Cardiac septum (tissue), 1 donor: Measurements from ENCODE around the gene PHC2. TPM values are rescaled to one million over a fixed set of nuclear protein-coding genes. Genes with fewer than 3 reads are reported as not detected.

ENCODE experiments used
- DNase-seq: peaks from one replicate; pipeline ENCODE4 v3.0.0-alpha.2; 2020; ENCODE audit warnings: low spot score
- intact Hi-C: fragments of 100-400 bp; cut with DNase I; formaldehyde crosslinking; loops from one replicate; pipeline ENCODE4 v1.14.0; 2022
- total RNA-seq: library from RNA; stranded (reverse); fragmentation: NEBNext Ultra II Directional; extraction: Animal tissue kit (Norgen Biotek cat#: 25700); gene quantifications from one replicate; pipeline ENCODE4 v1.2.1, GENCODE V29; 2021
- donor health status: DM: no; HTN: no; CAD: no.

Gene PHC2
- total RNA-seq, 1 donor from 2014 or later, result 101 TPM

- no peak for DNase-seq
- intact Hi-C loops, result loop anchor here (10.0 kb wide), 1 partner anchor 231 kb away; no protein-coding TSS in a partner anchor
These were observed 87.4 kb downstream of the PHC2 start for GRCh38 chr1:33343539-33343938.

GRCh38 chr1:33342041-33342723 is 88.7 kb downstream of the PHC2 start:
- DNase-seq, result no peak
- intact Hi-C loops, result loop anchor here (10.0 kb wide), 1 partner anchor 233 kb away; no protein-coding TSS in a partner anchor

GRCh38 chr1:33341190-33341589 is 89.7 kb downstream of the PHC2 start:
- intact Hi-C loops, result loop anchor here (10.0 kb wide), 1 partner anchor 234 kb away; no protein-coding TSS in a partner anchor
- DNase-seq, result no peak

GRCh38 chr1:33339413-33339812 is 91.5 kb downstream of the PHC2 start:
- intact Hi-C loops, result no loop called here
- DNase-seq, result no peak

GRCh38 chr1:33338440-33339211 is 92.3 kb downstream of the PHC2 start:
- intact Hi-C loops, result no loop called here
- DNase-seq, result peak; percentile 87

GRCh38 chr1:33338048-33338439 is 92.9 kb downstream of the PHC2 start:
- intact Hi-C loops, result no loop called here
- no peak for DNase-seq

- intact Hi-C loops, result no loop called here
- no peak for DNase-seq
These were observed 93.5 kb downstream of the PHC2 start for GRCh38 chr1:33337441-33337840.

GRCh38 chr1:33336580-33336979 is 94.3 kb downstream of the PHC2 start:
- intact Hi-C loops, result no loop called here

GRCh38 chr1:33335020-33335419 is 95.9 kb downstream of the PHC2 start:
- intact Hi-C loops, result no loop called here
- DNase-seq, result no peak

More at GRCh38 chr1:33336580-33336979, 94.3 kb downstream of the PHC2 start:
- no peak for DNase-seq

GRCh38 chr1:33334081-33334552 is 96.8 kb downstream of the PHC2 start:
- no peak for DNase-seq
- intact Hi-C loops, result loop anchor here (5.0 kb wide), 2 partner anchors 33 to 37 kb away; no protein-coding TSS in a partner anchor

GRCh38 chr1:33332881-33333280 is 98.0 kb downstream of the PHC2 start:
- no peak for DNase-seq
- intact Hi-C loops, result loop anchor here (5.0 kb wide), 2 partner anchors 34 to 36 kb away; no protein-coding TSS in a partner anchor

GRCh38 chr1:33332357-33332789 is 98.5 kb downstream of the PHC2 start:
- intact Hi-C loops, result loop anchor here (5.0 kb wide), 2 partner anchors 35 kb away; no protein-coding TSS in a partner anchor
- no peak for DNase-seq

GRCh38 chr1:33331444-33332356 is 99.2 kb downstream of the PHC2 start:
- intact Hi-C loops, result loop anchor here (5.0 kb wide), 2 partner anchors 34 to 36 kb away; no protein-coding TSS in a partner anchor
- DNase-seq, result no peak

GRCh38 chr1:33330906-33331305 is 100.0 kb downstream of the PHC2 start:
- no peak for DNase-seq
- intact Hi-C loops, result loop anchor here (5.0 kb wide), 2 partner anchors 34 to 36 kb away; no protein-coding TSS in a partner anchor

GRCh38 chr1:33330361-33330890 is 100.5 kb downstream of the PHC2 start:
- DNase-seq, result no peak
- intact Hi-C loops, result loop anchor here (5.0 kb wide), 2 partner anchors 33 to 37 kb away; no protein-coding TSS in a partner anchor

GRCh38 chr1:33329600-33330305 is 101.1 kb downstream of the PHC2 start:
- DNase-seq, result no peak
- intact Hi-C loops, result loop anchor here (5.0 kb wide), 2 partner anchors 32 to 38 kb away; no protein-coding TSS in a partner anchor

GRCh38 chr1:33328817-33329216 is 102.1 kb downstream of the PHC2 start:
- intact Hi-C loops, result no loop called here
- no peak for DNase-seq
